Activated T-helper 9 cell treated with anti-CD3 and anti-CD28 coated beads, Interleukin-2, amount 50 U/mL, for 16 hours (primary cell): ENCODE data around the gene HAUS1.
A peak's percentile ranks its signal among the peaks of the same experiment; 100 is the strongest.
"Not testable (repeated sequence)": the region's sequence is repeated elsewhere in the genome, so short reads cannot be mapped to it uniquely, and the experiment has no call there.

ENCODE experiments used
- DNase-seq: peaks from one replicate; pipeline ENCODE4 v3.0.0-alpha.2; 2020; ENCODE audit warnings: low read depth

The HAUS1 gene

GRCh38 chr18:46158499-46158898 lies 54.3 kb downstream of the HAUS1 start:
- no peak for DNase-seq

DNA sequence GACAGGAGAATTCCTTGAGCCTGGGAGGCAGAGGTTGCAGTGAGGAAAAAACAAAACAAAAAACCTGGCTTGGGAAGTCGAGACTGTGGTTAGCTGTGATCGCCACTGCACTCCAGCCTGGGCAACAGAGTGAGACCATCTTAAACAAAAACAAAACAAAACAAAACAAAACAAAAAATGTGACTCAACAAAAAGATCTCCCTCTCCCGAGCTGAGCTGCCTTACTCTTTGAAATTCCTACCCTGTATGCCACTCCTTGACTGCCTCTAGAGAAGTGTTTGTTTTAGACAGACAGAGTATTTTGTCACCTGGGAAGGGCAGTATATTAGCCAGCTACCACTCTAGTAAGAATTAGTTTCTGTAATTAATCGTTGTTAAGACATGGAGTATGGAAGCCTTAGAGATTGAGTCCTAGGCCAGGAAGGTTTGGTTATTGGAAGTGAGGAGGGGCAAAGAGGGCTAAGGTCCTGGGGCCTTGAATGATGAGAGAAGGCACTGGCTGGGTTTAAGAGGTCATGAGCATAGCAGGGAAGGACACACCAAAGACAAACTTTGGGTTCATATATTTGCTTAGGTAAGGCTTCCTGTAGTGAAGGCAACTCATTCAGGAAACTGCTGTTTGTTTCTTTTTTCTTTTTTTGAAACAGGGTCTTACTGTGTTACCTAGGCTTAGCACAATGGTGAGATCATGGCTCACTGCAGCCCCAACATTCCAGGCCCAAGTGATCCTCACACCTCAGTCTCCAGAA lies 56.0 kb downstream of the HAUS1 start:
- DNase-seq: no peak

DNA sequence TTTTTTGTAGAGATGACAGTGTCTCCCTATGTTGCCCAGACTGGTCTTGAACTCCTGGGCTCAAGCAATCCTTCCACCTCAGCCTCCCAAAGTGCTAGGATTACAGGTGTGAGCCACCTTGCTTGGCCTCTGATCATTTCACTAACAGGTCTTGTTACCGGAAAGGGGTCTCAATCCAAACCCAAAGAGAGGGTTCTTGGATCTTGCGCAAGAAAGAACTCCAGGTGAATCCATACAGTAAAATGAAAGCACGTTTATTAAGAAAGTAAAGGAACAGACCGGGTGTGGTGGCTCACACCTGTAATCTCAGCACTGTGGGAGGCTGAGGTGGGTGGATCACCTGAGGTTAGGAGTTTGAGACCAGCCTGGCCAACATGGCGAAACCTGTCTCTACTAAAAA lies 56.7 kb downstream of the HAUS1 start:
- not testable (repeated sequence) for DNase-seq

GRCh38 chr18:46161703-46162396 lies 57.7 kb downstream of the HAUS1 start:
- no peak for DNase-seq

GRCh38 chr18:46163091-46163490 lies 58.9 kb downstream of the HAUS1 start:
- no peak for DNase-seq

DNA sequence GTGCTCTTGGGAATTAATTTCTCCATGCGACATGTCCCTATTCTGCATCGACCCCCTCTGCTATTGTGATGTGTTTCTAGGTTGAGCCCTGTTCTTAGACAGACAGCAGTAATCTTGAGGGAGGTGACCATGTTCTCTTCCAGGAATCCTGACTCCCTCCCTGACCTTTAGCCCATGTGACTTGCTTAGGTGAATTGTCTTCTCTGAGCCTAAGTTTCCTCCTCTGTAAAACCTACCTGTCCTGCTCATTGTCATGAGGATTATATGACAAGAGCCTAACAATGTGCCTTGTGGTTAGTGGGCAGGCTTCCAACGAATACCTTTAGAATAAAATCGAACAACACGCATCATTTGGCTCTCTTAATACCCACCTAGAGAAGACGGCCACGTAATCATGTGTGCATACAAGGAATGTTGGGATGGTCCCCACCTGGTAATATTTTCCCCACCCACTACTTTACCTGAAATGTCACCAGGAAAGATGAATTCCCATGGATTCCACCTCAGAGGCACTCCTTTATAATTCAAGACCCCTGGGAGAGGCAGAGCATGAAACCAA lies 59.8 kb downstream of the HAUS1 start:
- no peak for DNase-seq

GRCh38 chr18:46164502-46164901 lies 60.3 kb downstream of the HAUS1 start:
- DNase-seq: not testable (repeated sequence)

GRCh38 chr18:46164920-46165319 lies 60.7 kb downstream of the HAUS1 start:
- DNase-seq: no peak

- no peak for DNase-seq
These were observed 62.2 kb downstream of the HAUS1 start for GRCh38 chr18:46166261-46166970.

DNA sequence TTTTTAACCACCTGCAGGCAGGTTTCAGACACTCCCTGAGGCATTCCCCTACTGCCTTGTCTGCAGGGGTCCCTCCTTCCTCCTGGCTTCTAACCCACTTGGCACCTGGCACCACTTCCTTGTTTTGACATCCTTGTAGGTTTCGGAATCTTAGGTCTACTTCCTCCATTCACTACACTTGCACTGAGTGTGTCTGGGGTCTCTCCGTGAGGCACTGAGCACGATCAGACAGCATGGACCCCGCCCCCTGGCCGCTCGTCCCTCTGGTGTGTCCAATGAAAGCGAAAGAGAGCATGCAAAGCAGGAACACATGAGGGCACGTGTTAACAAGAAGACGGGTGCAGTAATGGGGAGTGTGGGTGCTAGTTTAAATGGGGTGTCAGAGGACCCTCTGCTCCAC lies 63.8 kb downstream of the HAUS1 start:
- no peak for DNase-seq

DNA sequence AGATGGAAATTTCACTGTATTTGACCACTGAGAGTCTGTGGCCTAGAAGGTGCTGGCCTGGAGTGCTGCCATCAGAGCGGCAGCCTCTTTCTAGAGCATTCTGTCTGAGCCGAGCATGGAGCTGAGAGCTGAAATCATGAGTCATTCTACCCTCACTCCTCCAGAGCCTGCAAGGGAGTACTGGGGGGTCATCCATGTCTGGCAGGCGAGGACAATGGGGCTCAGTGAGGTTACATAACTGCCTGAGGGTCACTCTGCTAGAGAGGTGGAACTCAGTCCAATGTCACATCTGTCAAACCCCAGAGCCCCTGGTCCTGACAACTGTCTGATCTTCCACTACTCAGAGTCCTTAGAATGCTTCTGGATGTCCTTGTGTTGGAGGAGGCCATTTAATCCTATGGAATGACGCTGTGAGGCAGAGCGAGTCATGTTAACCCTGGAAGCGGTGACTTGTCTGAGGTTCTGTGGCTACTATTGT lies 65.3 kb downstream of the HAUS1 start:
- no peak for DNase-seq

DNA sequence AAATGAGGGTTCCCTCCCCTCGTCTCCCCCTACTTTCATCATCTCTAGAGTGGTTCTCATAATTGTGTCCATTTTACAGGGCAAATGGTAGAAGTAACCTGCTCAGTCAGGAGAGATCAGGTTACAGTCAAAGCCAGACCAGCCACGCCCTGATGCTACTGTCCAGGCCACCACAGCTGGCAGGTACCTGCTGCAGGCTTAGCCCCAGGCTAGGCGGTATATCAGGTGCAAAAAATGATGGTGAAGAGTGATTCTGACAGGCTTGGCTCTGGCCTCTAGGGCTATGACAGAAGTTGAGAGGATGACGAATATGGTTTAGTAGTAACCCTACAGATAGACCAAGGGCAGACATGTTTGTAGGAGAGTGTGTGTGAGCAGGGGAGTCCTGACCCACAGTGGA lies 67.1 kb downstream of the HAUS1 start:
- DNase-seq: no peak

GRCh38 chr18:46173393-46174341 lies 69.5 kb downstream of the HAUS1 start:
- DNase-seq: peak; percentile 91

GRCh38 chr18:46174342-46175041 lies 70.3 kb downstream of the HAUS1 start:
- peak; percentile 33 for DNase-seq

- no peak for DNase-seq
These were observed 71.8 kb downstream of the HAUS1 start for GRCh38 chr18:46176001-46176400.
